LNCAP (cell line): ENCODE measurements around the gene ESYT3.

Source experiments
- TF ChIP-seq, protein P1 (sequence below): fragments of 450-650 bp; IDR thresholded peaks from 2 replicates; pipeline ENCODE4 v1.5.1; 2017; ENCODE audit warnings: mild to moderate bottlenecking

Gene ESYT3

DNA sequence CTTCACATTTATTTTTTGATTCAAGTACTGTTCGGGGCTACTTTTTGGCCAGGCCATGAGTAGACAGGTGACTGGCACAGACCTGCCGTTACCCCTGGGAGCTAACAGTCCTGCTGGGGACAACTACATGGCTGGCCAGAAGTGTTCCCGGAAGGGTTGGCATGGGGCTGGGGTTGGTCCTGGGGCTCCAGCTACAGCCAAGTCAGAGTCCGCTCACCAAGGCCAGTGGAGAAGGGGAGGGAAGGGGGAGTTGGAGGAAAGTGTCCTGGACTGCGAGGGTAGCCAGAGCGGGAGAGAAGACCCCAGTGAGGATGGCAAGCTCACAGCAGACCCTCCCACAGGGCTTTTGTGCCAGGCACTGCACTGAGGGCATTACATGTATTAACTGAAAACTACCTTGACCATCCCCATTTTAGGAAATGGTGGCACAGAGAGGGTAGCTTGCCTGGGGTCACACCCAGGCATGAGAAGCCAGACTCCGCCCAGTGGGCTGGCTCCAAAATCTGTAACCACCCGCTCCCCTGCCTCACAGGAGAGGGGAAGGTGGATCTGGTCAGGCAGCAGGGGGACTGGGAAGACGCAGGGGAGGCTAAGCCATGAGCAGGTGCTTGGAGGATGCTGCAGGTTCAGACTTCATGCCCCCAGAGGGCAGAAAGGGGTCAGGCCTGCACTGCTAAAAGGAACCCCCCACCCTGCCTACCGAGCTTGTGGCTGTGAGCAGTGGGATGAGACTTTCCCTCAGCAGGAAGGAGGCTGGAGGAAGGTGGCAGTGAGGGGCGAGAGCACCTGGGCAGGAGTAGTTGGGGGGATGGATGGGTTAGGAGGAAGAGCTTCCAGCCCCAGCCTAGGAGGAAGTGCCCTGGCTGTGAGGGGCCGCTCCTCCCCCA lies 38.3 kb upstream of the ESYT3 start:
- TF ChIP-seq, protein P1, sequence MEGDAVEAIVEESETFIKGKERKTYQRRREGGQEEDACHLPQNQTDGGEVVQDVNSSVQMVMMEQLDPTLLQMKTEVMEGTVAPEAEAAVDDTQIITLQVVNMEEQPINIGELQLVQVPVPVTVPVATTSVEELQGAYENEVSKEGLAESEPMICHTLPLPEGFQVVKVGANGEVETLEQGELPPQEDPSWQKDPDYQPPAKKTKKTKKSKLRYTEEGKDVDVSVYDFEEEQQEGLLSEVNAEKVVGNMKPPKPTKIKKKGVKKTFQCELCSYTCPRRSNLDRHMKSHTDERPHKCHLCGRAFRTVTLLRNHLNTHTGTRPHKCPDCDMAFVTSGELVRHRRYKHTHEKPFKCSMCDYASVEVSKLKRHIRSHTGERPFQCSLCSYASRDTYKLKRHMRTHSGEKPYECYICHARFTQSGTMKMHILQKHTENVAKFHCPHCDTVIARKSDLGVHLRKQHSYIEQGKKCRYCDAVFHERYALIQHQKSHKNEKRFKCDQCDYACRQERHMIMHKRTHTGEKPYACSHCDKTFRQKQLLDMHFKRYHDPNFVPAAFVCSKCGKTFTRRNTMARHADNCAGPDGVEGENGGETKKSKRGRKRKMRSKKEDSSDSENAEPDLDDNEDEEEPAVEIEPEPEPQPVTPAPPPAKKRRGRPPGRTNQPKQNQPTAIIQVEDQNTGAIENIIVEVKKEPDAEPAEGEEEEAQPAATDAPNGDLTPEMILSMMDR = no peak

- TF ChIP-seq, protein P1 = no peak
Observed at GRCh38 chr3:138396752-138397410, 37.5 kb upstream of the ESYT3 start.

DNA sequence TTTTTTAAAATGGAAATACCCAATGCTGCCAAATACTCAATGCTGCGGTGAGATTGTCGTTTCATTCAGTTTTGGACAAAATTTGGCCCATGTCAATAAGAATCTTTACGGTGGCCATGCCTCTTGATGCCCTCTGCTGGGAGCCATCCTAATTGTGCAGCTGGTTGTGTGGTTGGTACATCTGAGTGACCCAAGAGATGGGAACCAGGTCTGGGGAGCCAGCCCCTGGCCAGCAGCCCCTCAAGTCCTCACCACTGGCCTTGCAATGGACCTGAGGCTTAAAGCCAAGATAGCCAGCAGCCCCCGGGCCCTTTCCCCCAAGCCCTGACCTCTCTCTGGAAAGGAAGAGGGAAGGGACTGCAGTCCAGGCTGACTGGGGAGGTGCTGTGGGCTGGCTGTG lies 36.4 kb upstream of the ESYT3 start:
- TF ChIP-seq, protein P1 = no peak

GRCh38 chr3:138398791-138399575 lies 35.4 kb upstream of the ESYT3 start:
- TF ChIP-seq, protein P1 = no peak

DNA sequence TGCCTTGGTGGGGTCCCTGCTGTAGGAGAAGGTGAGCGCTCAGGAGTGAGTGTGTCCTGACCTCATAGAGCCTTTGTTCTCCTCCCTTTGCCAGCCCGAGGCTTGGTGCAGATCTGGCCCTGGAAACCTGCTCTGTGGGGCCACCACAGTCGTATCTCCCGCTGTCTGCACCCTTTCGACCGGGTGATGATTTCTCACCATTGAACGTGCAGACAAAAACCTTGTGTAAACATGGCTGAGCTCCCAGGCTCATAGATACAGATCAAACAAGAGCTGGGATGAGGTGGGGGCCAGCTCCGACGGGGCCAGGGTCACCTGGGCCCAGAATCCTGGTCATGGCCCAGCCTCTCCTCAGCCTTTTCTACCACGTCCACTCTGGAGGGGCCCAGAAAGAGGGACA lies 34.6 kb upstream of the ESYT3 start:
- TF ChIP-seq, protein P1 = no peak

DNA sequence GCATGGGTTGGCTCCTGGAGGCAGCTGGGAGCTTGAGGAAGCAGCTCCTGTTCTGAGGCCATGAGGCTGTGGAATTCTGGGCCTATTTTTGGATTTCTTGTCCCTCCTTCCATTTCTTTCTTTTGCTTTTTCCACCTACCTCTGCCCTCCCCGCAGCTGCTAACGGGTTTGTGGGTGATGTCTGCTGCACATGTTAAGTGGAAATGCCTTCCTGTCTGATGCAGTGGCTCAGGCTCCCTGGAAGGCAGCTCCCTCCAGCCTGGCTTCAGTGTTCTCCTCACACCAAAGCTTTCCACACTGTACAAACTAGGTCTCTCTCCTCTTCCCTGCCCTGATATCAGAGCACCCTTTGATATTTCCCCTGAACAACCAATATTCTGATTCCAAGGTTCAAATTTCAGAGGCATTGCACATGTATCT lies 33.8 kb upstream of the ESYT3 start:
- TF ChIP-seq, protein P1 = no peak

GRCh38 chr3:138401834-138402233 lies 32.6 kb upstream of the ESYT3 start:
- TF ChIP-seq, protein P1 = no peak
